CD4-positive, alpha-beta T cell treated with Interleukin-4 for 4 hours (primary cell): ENCODE results near the gene EIF4E3.
A peak's percentile ranks its signal among the peaks of the same experiment; 100 is the strongest.

Experiments
- DNase-seq: peaks from one replicate; pipeline ENCODE4 v3.0.0-alpha.2; 2020

Gene EIF4E3

GRCh38 chr3:71722693-71723092, 2.5 kb downstream of the EIF4E3 start:
- DNase-seq: no peak

GRCh38 chr3:71721651-71722157, 3.5 kb downstream of the EIF4E3 start:
- DNase-seq: peak; percentile 60

GRCh38 chr3:71721002-71721401, 4.2 kb downstream of the EIF4E3 start:
- DNase-seq: no peak

- peak; percentile 61 for DNase-seq
Measured at GRCh38 chr3:71718072-71718471, 7.1 kb downstream of the EIF4E3 start.

- DNase-seq: no peak
Measured at GRCh38 chr3:71714595-71714994, 10.6 kb downstream of the EIF4E3 start.

GRCh38 chr3:71713041-71713440, 12.2 kb downstream of the EIF4E3 start:
- no peak for DNase-seq

GRCh38 chr3:71710906-71711494, 14.2 kb downstream of the EIF4E3 start:
- peak; percentile 72 for DNase-seq

- DNase-seq: no peak
Measured at GRCh38 chr3:71709908-71710511, 15.2 kb downstream of the EIF4E3 start.

GRCh38 chr3:71708476-71709105, 16.6 kb downstream of the EIF4E3 start:
- DNase-seq: no peak

- DNase-seq: no peak
Measured at GRCh38 chr3:71707595-71707994, 17.6 kb downstream of the EIF4E3 start.

GRCh38 chr3:71705681-71706080, 19.5 kb downstream of the EIF4E3 start:
- no peak for DNase-seq

GRCh38 chr3:71704915-71705314, 20.3 kb downstream of the EIF4E3 start:
- DNase-seq: no peak

GRCh38 chr3:71703797-71704196, 21.4 kb downstream of the EIF4E3 start:
- DNase-seq: no peak

GRCh38 chr3:71702131-71703024, 22.8 kb downstream of the EIF4E3 start:
- DNase-seq: peak; percentile 79

GRCh38 chr3:71701251-71701762, 23.9 kb downstream of the EIF4E3 start:
- no peak for DNase-seq

- no peak for DNase-seq
Measured at GRCh38 chr3:71695000-71695482, 30.2 kb downstream of the EIF4E3 start.

- no peak for DNase-seq
Measured at GRCh38 chr3:71694358-71694999, 30.7 kb downstream of the EIF4E3 start.

GRCh38 chr3:71693641-71694040, 31.6 kb downstream of the EIF4E3 start:
- DNase-seq: no peak

GRCh38 chr3:71692139-71692538, 33.1 kb downstream of the EIF4E3 start:
- no peak for DNase-seq

- DNase-seq: no peak
Measured at GRCh38 chr3:71690341-71690841, 34.8 kb downstream of the EIF4E3 start.

GRCh38 chr3:71689291-71689690, 35.9 kb downstream of the EIF4E3 start:
- DNase-seq: no peak

- no peak for DNase-seq
Measured at GRCh38 chr3:71688121-71688520, 37.1 kb downstream of the EIF4E3 start.
